MM.1S (cell line): ENCODE data around the gene L3MBTL3.

Experiments
- DNase-seq: peaks from one replicate; pipeline ENCODE4 v3.0.0-alpha.2; 2015
- H2AFZ ChIP-seq: fragments of 300-600 bp; sonication (generic); 2 replicates; pipeline ENCODE4 v1.6.0; 2016; ENCODE audit warnings: antibody characterized with exemption, low read length
- H3F3A ChIP-seq: fragments of 300-600 bp; sonication (generic); 2 replicates; pipeline ENCODE4 v1.6.1; 2016; ENCODE audit warnings: mild to moderate bottlenecking, antibody characterized with exemption, low read length, moderate library complexity, mixed read lengths; ENCODE audit not compliant: insufficient read depth
- H3K27ac ChIP-seq: fragments of 300-600 bp; sonication (generic); 2 replicates; pipeline ENCODE4 v1.5.1; 2016; ENCODE audit warnings: mild to moderate bottlenecking, low read length
- H3K27me3 ChIP-seq: fragments of 300-600 bp; sonication (generic); replicated peaks from 2 replicates; pipeline ENCODE4 v1.6.0; 2016; ENCODE audit warnings: low read length; ENCODE audit not compliant: insufficient read depth
- H3K36me3 ChIP-seq: fragments of 300-600 bp; sonication (generic); replicated peaks from 2 replicates; pipeline ENCODE4 v1.6.1; 2016; ENCODE audit warnings: mild to moderate bottlenecking, low read length, mixed read lengths; ENCODE audit not compliant: insufficient read depth
- H3K4me1 ChIP-seq: fragments of 300-600 bp; sonication (generic); 2 replicates; pipeline ENCODE4 v1.6.1; 2016; ENCODE audit warnings: low read length, mixed read lengths
- H3K4me2 ChIP-seq: fragments of 300-600 bp; sonication (generic); 2 replicates; pipeline ENCODE4 v1.6.0; 2016; ENCODE audit warnings: low read depth, low read length
- H3K4me3 ChIP-seq: fragments of 300-600 bp; sonication (generic); 2 replicates; pipeline ENCODE4 v1.5.1; 2016; ENCODE audit warnings: low read length, mixed read lengths
- H3K79me2 ChIP-seq: fragments of 300-600 bp; sonication (generic); 2 replicates; pipeline ENCODE4 v1.6.1; 2016; ENCODE audit warnings: mixed run types, low read length, mixed read lengths
- H3K9ac ChIP-seq: fragments of 300-600 bp; sonication (generic); 2 replicates; pipeline ENCODE4 v1.6.1; 2016; ENCODE audit warnings: low read length, mixed read lengths
- H3K9me2 ChIP-seq: fragments of 300-600 bp; sonication (generic); replicated peaks from 2 replicates; pipeline ENCODE4 v1.6.1; 2016; ENCODE audit warnings: mild to moderate bottlenecking, low read length, mixed read lengths; ENCODE audit not compliant: insufficient read depth
- H3K9me3 ChIP-seq: fragments of 300-600 bp; sonication (generic); replicated peaks from 2 replicates; pipeline ENCODE4 v1.6.1; 2016; ENCODE audit warnings: mild to moderate bottlenecking, low read length, mixed read lengths; ENCODE audit not compliant: insufficient read depth
- H4K20me1 ChIP-seq: fragments of 300-600 bp; sonication (generic); 2 replicates; pipeline ENCODE4 v1.6.1; 2016; ENCODE audit warnings: mild to moderate bottlenecking, low read length, moderate library complexity, mixed read lengths; ENCODE audit not compliant: insufficient read depth
- CTCF ChIP-seq: fragments of 300-600 bp; sonication (generic); IDR thresholded peaks from 2 replicates; pipeline ENCODE4 v1.5.1; 2016; ENCODE audit warnings: antibody characterized with exemption, low read length, mixed read lengths
- EZH2 ChIP-seq: fragments of 300-600 bp; sonication (generic); optimal IDR thresholded peaks from 2 replicates; pipeline ENCODE3; 2017; ENCODE audit warnings: low read depth, mild to moderate bottlenecking, antibody characterized with exemption, low read length, mixed read lengths
- EZH2phosphoT487 ChIP-seq: fragments of 300-600 bp; sonication (generic); IDR thresholded peaks from 2 replicates; pipeline ENCODE4 v1.6.1; 2018; ENCODE audit warnings: antibody characterized with exemption, low read length

The L3MBTL3 gene

DNA sequence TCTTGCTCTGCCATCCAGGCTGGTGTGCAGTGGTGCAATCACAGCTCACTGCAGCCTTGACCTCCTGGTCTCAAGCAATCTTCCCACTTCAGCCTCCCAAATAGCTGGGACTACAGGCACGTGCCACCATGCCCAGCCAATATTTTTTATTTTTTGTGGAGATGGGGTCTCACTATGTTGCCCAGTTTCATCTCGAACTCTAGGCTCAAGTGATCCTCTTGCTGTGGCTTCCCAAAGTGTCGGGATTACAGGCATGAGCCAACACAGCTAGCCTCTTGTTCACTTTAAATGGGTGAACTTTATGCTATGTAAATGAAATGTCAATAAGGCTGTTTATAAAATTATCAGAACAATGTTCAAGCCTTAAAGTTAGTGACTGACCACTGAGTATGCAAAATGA is 167.3 kb downstream of the L3MBTL3 start:
- H3K9ac ChIP-seq, result no peak overlapping the region
- no peaks in the 10 kb centered on the region for H3F3A ChIP-seq
- H3K9me2 ChIP-seq, result no peaks in the 10 kb centered on the region
- H3K79me2 ChIP-seq, result no peaks in the 10 kb centered on the region
- no peaks in the 10 kb centered on the region for H3K36me3 ChIP-seq
- no peaks in the 10 kb centered on the region for H3K27me3 ChIP-seq
- H3K4me3 ChIP-seq, result no peak overlapping the region
- H4K20me1 ChIP-seq, result no peaks in the 10 kb centered on the region
- no peak overlapping the region for H3K27ac ChIP-seq
- H3K9me3 ChIP-seq, result no peaks in the 10 kb centered on the region
- DNase-seq, result no peak
- no peak overlapping the region for H3K4me2 ChIP-seq
- TF ChIP-seq EZH2phosphoT487 (no peak), EZH2 (no peak), CTCF (no peak)
- no peak overlapping the region for H2AFZ ChIP-seq
- no peaks in the 10 kb centered on the region for H3K4me1 ChIP-seq

DNA sequence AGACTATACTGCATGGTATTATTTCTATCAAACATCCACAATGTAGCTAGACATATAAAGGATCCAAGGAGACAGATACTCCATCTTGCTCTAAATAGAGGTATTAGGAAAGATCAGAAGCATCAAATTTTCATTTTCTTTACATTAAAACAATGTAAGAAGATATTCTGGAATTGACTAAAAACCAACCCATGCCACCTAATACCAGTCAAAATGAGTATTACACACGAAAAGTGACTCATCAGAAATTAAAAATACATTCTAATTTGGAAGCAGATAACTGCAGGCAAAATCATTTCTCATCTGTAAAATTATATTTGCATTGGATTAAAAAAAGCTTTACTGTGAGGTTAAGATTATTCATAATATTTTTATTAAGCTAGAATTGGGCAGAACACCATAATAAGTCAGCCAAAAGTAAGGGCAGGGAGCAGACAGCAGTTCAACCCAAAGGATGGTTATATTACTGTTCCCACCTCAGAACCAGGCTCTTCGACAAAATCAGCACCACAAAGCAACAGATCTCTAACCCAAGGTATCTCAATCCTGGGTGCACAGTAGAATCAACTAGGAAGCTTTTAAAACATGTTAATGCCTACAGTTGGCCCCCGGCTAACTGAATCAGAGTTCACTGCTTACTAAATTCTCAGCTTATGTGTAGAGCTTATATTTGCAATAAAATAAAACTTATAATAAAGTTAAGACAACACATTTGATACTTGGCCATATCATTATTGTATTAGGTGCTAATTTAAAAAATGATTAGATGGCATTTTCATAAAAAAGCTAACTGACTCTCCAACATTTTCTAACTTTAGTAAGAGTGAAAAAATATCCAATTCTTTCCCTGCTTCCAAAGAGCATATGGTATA is 169.2 kb downstream of the L3MBTL3 start:
- H4K20me1 ChIP-seq, result no peaks in the 10 kb centered on the region
- H3K9ac ChIP-seq, result no peak overlapping the region
- no peaks in the 10 kb centered on the region for H3K27me3 ChIP-seq
- no peak overlapping the region for H3K4me2 ChIP-seq
- no peak for DNase-seq
- H3K4me3 ChIP-seq, result no peak overlapping the region
- H2AFZ ChIP-seq, result no peak overlapping the region
- H3K9me2 ChIP-seq, result no peaks in the 10 kb centered on the region
- H3F3A ChIP-seq, result no peaks in the 10 kb centered on the region
- H3K79me2 ChIP-seq, result no peaks in the 10 kb centered on the region
- no peaks in the 10 kb centered on the region for H3K9me3 ChIP-seq
- H3K4me1 ChIP-seq, result no peaks in the 10 kb centered on the region
- TF ChIP-seq CTCF (no peak), EZH2 (no peak), EZH2phosphoT487 (no peak)
- H3K27ac ChIP-seq, result no peak overlapping the region
- no peaks in the 10 kb centered on the region for H3K36me3 ChIP-seq

- Histone ChIP-seq H3K9ac (no peak overlapping the region), H3K4me3 (no peak overlapping the region), H3K9me2 (no peaks in the 10 kb centered on the region), H2AFZ (no peak overlapping the region), H3K9me3 (no peaks in the 10 kb centered on the region), H3K36me3 (no peaks in the 10 kb centered on the region), H3K27me3 (no peaks in the 10 kb centered on the region), H3K27ac (no peak overlapping the region), H4K20me1 (no peaks in the 10 kb centered on the region), H3K4me1 (no peaks in the 10 kb centered on the region), H3K79me2 (no peaks in the 10 kb centered on the region), H3F3A (no peaks in the 10 kb centered on the region), H3K4me2 (no peak overlapping the region)
- no peak for DNase-seq
- TF ChIP-seq EZH2phosphoT487 (no peak), CTCF (no peak), EZH2 (no peak)
Measured at GRCh38 chr6:130188207-130188899, 170.0 kb downstream of the L3MBTL3 start.
